Activated CD4-positive, CD25-positive, alpha-beta regulatory T cell (primary cell): Measurements from ENCODE around the gene SLC45A2.
"Not testable (repeated sequence)": the region's sequence is repeated elsewhere in the genome, so short reads cannot be mapped to it uniquely, and the experiment has no call there.

Source experiments
- DNase-seq, 4 experiments: peaks; one replicate each; lab custom pipeline; 2025; lab: John Stamatoyannopoulos, UW

Gene SLC45A2

DNA sequence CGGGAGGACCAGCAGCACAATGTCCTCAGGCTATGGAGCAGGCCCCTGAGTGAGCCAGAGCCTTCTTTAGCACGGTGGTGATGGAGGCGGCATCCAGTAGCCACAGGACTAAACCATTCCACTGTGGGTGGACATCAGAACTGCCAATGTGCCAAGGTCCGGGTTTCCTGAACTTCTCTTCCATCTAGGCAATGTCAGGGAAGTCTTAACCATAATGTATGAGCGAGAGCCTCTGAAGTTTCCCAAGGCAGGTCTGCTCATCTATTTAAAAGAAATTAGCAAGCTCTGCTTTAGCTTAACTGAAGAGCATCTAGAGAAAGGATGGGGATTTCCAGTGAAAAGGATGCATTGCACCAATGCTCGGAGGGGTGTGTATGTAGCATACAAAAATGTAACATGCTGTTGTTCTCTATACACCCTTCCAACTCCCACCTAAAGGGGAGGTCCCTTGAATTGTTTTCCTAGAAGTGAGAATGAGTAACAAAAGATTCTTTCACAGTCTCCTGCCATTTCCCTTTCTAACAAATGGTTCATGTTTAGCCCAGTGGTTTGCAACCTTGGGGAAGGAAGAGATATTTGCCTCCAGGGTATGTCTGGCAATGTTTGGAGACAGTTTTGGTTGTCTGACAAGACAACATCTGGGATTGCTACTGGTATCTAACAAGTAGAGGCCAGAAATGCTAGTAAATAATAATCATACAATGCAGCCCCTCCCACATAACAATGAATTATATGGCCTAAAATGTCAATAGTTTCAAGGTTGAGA lies 54.4 kb downstream of the SLC45A2 start:
- DNase-seq, result no peak

DNA sequence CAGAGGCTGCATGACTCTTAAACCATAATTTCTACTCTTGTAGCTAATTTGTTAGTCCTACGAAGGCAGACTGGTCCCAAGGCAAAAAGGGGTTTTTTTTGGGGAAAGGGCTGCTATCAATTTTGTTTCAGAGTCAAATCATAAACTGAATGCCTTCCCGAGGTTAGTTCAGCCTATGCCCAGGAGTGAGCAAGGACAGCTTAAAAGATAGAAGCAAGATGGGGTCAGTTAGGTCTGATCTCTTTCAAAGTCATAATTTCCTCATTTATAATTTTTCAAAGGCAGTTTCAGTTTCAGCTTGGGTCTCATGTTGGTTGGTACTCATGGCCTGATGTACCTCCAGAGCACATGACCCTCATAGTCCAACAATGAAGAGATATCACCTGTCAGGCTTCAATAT lies 56.2 kb downstream of the SLC45A2 start:
- DNase-seq, result no peak

DNA sequence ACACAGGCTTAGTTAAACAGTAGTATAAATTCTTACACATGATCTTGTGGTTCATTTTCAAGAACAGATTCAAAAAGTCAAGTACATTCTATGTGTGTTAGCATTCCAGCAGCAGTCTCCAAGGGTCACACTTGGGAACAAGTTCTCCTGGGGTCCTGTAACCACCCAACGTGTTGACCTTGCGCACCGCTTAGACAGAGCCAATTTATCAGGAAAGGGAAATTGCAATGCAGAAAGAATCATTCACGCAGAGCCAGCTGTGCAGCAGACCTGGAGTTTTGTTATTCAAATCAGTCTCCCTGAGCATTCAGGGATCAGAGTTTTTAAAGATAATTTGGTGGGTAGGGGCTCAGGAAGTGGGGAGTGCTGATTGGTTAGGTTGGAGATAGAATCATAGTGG lies 56.8 kb downstream of the SLC45A2 start:
- DNase-seq, result no peak

DNA sequence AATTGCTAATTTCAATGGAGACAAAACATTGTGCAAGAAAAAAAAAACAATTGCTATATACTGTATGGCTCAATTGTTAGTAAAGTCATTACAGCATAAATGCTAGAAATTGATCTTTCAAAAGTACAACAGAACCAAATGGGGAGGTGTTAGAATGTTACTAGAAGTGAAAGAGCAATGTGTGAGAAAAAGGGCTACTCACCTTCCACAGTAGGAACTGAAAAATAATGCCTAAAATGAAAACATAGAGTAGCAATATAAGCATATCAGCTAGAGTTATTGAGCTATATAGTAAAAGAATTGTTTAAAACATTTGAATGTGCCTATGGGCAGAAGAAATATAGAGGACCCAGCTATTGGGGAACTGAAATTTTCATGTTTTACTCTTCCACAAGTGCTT lies 59.2 kb downstream of the SLC45A2 start:
- DNase-seq, result no peak

DNA sequence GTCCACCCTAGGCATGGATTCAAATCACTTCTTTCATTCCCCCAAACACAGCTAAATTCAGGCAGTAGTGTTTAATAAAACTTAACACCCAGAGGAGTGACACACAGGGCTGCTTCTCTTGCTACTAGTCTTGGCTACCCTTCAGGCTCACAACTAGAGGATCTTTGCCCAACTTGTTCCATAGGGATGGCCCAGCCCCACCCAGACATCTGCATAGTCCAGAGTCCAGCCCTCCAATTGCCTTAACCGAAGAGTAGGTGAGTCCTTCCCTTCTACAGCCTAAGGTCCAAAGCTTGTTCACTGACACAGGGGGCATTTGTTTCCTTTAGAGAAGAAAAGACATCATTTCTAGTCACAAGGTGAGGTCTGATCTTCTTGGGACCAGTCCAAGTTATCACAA lies 63.5 kb downstream of the SLC45A2 start:
- no peak for DNase-seq

DNA sequence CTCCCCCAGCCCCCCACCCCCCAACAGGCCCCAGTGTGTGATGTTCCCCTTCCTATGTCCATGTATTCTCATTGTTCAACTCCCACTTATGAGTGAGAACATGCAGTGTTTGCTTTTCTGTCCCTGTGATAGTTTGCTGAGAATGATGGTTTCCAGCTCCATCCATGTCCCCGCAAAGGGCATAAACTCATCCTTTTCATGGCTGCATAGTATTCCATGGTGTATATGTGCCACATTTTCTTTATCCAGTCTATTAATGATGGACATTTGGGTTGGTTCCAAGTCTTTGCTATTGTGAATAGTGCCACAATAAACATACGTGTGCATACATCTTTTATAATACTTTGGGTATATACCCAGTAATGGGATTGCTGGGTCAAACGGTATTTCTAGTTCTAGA lies 69.6 kb downstream of the SLC45A2 start:
- DNase-seq, result not testable (repeated sequence)

DNA sequence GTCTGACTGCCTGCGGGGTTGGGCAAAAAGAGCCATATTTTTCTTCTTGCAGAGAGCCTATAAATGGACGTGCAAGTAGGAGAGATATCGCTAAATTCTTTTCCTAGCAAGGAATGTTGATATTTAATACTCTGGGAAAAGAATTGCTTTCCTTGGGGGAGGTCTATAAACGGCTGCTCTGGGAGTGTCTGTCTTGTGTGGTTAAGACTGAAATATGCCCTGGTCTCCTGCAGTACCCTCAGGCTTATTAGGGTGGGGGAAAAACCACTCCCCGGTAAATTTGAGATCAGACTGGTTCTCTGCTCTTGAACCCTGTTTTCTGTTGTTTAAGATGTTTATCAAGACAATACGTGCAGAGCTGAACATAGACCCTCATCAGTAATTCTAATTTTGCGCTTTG lies 78.2 kb downstream of the SLC45A2 start:
- not testable (repeated sequence) for DNase-seq

DNA sequence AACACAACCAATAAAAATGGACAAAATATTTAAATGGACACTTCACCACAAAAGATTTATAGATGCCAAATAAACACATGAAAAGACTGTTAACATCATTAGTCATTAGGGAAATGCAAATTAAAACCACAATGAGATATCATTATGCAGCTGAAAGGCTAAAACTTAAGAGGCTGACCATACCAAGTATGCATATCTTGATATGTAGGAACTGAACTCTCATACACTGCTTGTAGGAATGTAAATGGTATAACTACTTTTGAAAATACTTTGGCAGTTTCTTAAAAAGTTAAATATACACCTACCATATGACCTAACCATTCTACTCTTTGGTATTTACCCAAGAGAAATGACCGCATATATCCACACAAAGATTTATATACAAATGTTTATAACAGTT lies 79.1 kb downstream of the SLC45A2 start:
- no peak for DNase-seq

DNA sequence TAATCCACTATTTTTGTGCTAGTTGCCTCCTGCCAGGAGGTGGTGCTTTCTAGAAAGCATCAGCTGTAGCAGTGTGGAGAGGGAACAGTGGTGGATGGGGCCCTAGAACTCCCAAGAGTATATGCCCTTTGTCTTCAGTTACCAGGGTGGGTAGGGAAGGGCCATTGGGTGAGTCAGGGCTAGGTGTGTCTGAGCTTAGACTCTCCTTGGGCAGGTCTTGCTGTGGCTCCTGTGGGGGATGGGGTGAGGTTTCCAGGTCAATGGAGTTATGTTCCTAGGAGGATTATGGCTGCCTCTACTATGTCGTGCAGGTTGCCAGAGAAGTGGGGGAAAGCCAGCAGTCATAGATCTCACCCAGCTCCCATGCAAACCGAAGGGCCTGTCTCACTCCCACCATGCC lies 81.4 kb downstream of the SLC45A2 start:
- no peak for DNase-seq

DNA sequence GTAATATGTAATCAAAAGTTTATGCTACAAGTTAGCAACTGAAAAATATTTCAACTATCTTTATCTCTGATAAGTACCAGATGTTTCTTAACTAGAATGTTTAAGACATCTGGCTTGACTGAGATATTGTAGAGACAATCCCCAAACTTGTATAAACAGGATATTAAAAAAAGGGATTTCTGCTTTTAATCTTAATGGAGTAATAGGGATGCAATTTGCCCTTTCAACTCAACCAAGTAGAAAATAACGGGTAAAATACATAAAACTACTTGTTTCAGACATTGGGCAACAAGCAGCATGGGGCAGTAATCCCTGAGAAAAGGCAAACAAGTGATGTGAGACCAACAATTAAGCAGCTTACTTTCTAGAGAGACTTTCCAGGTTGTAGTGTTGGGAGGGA lies 83.3 kb downstream of the SLC45A2 start:
- no peak for DNase-seq
